ENCODE measurements around the gene BCAR1.
"Not testable (repeated sequence)": the region's sequence is repeated elsewhere in the genome, so short reads cannot be mapped to it uniquely, and the experiment has no call there.

BCAR1 gene, protein sequence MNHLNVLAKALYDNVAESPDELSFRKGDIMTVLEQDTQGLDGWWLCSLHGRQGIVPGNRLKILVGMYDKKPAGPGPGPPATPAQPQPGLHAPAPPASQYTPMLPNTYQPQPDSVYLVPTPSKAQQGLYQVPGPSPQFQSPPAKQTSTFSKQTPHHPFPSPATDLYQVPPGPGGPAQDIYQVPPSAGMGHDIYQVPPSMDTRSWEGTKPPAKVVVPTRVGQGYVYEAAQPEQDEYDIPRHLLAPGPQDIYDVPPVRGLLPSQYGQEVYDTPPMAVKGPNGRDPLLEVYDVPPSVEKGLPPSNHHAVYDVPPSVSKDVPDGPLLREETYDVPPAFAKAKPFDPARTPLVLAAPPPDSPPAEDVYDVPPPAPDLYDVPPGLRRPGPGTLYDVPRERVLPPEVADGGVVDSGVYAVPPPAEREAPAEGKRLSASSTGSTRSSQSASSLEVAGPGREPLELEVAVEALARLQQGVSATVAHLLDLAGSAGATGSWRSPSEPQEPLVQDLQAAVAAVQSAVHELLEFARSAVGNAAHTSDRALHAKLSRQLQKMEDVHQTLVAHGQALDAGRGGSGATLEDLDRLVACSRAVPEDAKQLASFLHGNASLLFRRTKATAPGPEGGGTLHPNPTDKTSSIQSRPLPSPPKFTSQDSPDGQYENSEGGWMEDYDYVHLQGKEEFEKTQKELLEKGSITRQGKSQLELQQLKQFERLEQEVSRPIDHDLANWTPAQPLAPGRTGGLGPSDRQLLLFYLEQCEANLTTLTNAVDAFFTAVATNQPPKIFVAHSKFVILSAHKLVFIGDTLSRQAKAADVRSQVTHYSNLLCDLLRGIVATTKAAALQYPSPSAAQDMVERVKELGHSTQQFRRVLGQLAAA

DNA sequence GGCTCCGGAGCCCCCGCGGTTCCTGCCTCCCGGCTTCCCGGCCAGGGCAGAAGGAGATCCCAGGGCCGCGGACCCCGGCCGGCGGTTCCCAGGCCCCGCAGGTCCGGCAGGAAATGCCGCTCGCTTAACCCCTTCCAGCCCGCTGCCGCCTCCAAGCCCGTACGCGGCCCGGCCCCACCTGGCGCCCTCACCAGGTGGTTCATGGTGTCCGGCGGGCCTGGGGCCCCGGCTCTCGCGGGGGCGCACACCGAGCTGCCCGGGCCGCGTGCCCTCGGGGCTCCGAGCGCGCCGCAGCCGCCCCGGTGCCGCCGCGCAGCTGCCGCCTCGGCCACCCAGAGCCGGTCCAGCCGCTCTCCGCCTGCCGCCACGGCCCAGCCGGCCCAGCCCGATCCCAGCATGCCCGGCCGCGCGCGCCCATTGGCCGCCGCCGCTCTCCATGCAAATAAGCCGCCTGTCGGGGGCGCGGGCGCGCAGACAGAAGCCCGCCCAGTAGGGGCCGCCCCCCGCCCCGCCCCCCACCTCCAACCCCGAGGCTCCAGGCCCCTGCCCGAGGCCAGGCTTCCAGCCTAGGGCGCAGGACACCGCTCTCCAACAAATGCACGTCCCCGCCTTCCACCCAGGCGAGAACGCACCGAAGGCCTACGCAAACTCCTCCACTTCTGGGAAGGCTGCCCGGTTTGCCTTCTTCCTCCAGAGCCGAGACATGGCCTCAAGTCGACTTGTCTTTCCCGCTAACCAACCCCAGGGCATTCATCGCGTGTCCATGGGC is at the start of gene BCAR1:
Gene BCAR1, minus strand, starts transcription at position 345 of the 769 bp plus-strand sequence. Its CDS starts 142 bp downstream, at position 203.
- DNase-seq, result peak; percentile 52

DNA sequence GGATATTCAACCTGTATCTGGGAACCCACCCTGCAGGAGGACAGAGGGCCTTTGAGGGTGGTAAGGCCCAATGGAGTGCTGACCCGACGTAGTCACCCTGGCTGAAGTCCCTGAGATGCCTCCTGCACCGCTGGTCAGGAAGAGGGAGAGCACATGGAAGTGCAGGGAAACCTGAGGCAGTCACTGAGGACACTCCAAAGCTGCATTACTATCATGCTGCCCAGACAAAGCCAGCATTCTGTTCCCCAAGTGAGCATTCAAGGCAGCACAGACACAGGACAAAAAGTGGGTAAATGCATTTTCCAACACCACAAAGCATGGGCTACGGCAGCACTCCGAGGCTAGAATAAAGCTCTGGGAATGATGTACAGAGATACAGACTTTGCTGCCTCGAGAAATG is 46.8 kb upstream of the BCAR1 start:
- no peak for DNase-seq

DNA sequence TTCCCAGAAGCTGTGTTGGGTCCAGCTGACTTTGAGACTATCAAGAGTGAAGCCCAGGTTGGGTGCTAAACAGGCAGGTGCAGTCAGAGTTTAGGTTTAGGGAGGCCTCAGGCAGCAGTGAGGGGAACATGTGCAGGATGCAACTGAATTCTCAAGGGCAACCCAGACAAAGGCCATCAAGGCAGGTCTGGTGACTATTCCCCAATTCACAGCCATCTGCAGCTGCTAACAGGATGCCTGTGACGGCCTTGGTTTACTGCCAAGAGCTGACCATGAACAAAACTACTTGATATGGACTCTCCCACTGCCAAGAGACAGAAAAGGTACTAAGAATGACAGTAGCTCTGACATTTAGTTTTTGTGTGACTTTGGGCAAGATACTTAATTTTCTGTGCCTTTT is 45.2 kb upstream of the BCAR1 start:
- no peak for DNase-seq

DNA sequence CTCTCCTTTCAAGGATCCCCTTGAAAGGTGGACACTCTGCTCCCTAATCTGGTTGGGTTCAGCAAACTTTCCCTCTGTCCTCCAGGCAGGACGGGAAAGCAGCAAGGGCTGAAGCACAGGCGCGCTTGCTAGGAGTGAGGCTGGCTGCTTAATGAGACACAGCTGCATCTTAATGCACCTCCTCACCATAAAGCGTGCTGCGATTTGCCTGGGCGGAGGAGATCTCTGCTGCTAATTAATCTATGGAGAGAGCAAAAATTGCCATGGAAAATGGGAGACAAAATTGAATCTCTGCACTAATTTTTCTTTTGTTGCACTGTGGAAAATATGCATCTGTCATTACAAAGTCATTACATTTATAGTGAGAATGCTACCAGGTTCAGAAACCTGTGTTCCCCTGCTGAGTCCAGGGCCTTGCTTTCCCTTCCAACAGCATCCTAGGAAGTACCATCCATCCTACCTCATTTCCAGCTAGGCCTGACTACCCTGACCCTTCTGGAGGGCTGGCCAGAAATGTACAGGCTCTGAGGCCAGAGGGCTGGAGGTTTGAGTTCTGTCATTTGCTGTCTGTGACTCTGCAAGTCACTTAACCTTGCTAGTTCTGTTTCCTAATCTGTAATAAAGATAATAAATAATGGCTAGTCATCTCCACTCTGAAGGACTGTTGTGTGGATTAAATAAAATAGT is 43.5 kb upstream of the BCAR1 start:
- no peak for DNase-seq

DNA sequence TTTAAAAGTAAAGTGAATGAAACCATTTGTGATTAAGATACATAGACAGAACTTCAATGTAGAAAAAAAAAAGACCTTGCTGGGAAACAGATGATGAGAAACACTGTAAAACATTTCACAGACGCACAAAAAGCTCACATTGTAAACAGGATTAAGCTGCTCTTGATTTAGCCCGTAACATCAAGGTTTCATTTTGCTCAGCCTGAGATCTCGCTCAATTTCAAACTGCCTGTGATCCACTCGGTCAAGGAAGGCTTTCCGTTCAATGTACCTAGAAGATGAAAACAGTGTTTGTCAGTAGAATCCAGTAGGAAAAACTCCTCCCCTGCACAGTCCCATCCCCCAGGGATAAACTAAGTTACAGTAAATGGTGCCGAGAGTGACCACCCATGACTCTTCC is 42.3 kb upstream of the BCAR1 start:
- DNase-seq, result no peak

DNA sequence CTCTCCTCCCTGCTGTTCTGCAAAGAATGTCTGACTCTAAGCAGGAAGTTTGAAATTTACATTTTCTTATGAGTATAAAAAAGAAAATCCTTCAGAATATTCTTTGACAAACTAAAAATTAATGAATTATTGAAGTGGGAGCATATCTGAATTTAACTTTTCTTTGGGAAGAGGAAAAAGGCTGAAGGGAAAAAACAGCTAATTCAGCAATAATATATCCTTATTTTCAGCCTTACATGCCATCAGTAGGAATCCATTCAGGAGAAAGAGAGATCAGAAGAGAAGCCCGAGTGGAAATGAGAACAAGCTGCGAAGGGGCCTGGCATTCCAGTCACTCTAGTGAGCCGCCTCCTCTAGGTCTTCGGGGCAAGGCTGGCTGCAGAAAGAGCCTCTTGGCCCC is 41.7 kb upstream of the BCAR1 start:
- no peak for DNase-seq

DNA sequence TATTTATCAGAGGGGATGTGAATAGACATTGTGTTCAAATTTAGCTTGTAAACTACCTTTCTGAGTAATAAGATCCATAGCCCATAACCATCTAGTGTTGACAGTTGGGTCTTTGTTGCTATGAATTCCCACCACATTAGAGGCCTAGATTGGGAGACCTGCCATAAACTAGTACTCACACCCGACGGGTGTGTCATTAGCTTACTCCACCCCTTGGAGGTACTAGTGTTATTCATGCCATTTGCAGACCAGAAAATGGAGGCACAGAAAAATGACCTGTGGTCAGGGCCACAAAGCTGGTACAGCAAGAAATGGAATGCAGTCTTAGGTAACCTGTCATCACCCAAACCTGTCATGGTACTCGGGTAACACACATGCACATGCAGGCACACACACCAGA is 41.3 kb upstream of the BCAR1 start:
- no peak for DNase-seq

DNA sequence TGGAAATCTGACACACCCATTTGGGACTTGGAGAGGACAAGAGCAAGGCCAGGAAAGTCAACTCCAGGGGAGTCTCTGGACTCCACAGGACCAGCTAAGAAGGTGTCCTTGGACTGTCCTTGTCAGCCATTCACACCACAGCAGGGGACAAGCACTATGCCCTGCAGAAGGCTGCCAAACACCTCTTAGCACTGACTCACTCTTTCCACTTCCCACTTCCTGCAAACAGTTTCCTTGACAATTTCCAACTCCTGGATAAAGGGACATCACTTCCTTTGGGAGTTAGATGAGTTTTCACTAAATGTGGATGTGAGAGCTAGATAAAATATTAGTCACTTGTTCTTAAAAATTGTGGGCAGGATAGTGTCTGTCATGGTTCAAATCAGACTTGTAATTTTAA is 37.8 kb upstream of the BCAR1 start:
- DNase-seq, result no peak

DNA sequence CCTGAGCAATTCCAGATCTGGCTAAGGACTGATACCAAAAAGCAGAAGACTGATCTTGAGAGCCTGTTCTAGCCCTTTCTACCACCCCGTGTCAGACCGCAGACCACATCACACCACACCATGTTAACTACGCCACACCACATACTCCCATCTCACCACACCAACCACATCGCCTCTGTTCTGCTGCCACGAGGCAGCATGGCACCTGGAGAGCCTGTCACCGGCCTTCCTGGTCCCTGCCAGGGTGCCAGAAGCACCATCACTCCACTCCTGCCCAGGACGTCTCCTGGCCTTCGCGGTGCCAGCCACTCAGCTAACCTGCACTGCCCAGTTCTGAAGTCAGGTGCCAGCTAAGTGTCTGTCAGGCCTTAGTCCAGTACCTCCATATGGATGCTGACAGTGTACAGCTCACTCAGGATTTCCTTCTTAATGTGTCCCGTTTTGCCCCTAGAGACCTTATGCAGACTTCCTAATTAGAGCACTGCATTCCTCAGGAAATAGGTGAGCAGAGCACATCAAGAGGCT is 37.2 kb upstream of the BCAR1 start:
- no peak for DNase-seq

DNA sequence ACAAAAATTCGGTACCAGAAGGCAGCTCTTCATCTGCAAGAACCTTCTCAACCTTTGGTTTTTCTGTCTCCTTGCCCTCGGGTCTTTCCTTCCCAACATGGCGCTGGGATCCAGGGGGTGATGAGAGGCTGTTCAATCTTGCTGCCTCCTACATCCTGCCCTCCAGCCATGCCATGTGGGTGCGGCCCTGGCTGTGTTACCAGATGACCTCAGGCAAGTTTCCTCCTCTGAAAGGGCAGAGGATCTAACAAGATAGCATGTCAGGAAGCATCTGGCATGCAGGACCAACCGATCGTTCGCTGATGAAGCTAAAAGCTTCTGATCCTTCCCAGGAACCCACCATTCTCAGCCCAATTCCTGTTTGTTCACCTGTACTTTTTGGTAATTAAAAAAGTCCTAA is 36.8 kb upstream of the BCAR1 start:
- DNase-seq, result no peak

DNA sequence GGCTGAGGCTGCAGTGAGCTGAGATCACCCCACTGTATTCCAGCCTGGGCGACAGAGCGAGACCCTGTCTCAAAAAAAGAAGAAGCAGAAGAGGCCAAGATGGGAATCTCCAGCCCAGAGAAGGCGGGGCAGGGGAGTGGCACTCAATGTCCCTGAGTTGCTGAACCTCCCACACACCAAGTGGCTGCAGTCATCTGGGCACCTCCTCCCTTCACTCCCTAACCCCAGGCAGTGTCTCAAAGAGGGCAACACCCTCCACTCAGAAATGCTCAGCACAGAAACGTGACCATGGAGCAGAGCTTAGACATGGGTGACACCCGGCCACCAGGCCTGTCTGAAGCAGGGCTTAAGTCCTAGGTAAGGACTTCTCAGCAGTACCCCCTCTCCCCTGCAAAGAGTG is 36.3 kb upstream of the BCAR1 start:
- no peak for DNase-seq

DNA sequence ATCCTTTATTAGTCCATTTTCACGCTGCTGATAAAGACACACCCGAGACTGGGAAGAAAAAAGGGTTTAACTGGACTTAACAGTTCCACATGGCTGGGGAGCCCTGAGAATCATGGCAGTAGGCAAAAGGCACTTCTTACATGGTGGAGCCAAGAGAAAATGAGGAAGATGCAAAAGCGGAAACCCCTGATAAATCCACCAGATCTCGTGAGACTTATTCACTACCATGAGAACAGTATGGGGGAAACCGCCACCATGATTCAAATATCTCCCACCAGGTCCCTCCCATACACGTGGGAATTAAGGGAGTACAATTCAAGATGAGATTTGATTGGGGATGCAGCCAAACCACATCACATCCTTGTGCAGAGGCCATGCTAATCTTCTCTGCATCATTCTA is 35.0 kb upstream of the BCAR1 start:
- no peak for DNase-seq

DNA sequence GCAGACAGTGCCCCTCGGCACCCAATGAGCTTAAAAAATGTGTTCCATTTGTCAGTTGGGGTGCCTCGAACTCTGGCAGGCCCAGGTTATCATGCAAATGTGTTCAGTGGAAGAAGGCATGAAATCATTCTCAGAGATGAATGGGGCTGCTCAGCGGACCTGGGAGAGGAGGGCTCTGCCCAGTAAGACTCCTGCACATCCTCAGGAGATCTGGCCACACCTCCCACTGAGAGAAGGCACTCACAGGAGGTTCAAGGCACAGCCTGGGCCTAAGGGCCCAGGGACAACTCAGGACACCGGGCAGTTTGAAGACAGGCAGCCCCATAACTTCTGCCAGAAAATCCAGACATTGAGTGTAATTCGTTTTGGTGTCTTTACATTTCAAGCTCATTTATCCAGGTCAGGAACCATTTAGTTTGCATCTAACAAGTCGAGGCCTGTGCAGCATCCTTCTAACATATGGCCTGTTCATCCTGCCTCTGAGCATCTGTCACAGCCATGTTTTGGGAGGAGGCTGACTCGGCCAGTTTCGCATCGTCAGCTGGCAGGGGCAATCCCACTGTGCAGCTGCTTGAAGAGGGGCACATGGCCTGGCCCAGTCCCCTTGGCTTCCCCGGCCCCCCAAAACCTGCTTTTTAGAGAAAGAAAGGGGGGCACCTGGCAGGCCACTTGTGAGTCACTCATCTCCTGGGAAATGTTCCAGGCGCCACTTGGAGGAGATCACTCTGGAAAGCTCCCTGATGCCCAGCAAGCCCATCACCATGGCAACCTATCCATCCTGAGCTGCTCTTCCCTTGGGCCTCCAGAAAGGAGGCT is 31.2 kb upstream of the BCAR1 start:
- DNase-seq, result no peak

DNA sequence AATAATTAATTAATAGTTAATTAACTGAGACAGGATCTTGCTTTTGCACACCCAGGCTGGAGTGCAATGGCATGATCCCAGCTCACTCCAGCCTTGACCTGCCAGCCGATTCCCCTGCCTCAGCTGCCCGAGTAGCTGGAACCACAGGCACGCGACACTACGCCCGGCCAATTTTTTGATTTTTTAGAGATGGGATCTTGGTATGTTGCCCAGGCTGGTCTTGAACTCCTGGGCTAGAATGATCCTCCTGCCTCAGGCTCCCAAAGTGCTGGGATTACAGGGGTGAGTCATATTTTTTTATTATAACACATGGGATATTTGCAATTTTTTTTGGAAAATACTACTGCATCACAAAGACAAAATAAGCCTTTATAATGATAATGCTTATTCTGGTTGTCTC is 30.4 kb upstream of the BCAR1 start:
- DNase-seq, result no peak

DNA sequence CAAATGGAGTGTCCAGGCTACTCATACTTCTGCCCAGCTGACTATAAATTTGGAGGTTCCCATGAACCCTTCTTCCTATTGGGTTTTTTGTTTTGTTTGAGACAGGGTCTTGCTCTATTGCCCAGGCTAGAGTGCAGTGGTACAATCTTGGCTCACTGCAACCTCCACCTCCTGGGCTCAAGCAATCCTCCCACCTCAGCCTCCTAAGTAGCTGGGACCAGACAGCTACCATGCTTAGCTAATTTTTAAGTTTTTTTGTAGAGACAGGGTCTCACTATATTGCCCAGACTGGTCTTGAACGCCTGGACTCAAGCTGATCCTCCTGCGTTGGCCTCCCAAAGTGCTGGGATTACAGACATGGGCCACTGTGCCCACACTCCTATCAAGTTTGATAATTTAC is 29.6 kb upstream of the BCAR1 start:
- not testable (repeated sequence) for DNase-seq

DNA sequence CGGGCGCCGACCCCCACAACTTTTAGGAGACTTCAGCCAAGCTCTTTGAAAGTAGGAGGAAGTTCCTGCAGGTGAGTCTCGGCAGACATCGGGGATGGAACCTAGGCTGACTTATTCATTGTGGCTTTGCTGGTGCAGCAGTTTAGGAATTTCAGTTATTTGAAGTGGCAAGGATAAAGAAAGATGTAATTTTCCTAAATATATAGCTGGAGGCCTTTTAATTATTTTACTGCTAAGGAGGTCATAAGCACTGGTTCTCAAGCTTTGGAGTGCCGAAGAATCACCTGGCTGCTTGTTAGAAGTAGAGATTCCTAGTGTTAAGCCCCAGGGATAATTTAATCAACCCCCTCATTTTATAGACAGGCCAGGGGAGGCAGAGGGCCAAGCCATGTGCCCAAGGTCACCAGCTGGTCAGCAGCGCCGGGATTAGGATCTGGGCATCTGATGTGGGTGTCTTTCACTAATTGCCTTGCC is 28.9 kb upstream of the BCAR1 start:
- DNase-seq, result no peak

DNA sequence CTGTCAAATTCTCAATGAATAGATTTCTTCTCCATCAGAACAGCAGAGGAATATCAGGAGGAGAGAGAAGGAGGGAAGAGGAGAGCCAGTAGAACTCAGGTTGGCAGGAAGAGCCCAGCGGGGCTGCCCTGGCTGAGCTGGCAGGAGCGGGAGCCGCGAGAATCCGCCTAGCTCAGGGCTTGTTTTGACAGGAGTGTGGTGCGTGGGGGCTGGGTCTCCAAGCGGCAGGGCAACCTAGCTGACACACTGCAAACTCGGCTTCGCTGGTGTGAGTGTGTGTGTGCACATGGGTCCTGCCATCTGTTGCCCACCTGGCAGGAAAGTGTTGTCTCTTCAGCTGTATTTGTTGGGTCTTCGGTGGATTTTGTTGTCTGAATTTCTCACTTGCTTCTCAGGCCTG is 27.9 kb upstream of the BCAR1 start:
- DNase-seq, result no peak

DNA sequence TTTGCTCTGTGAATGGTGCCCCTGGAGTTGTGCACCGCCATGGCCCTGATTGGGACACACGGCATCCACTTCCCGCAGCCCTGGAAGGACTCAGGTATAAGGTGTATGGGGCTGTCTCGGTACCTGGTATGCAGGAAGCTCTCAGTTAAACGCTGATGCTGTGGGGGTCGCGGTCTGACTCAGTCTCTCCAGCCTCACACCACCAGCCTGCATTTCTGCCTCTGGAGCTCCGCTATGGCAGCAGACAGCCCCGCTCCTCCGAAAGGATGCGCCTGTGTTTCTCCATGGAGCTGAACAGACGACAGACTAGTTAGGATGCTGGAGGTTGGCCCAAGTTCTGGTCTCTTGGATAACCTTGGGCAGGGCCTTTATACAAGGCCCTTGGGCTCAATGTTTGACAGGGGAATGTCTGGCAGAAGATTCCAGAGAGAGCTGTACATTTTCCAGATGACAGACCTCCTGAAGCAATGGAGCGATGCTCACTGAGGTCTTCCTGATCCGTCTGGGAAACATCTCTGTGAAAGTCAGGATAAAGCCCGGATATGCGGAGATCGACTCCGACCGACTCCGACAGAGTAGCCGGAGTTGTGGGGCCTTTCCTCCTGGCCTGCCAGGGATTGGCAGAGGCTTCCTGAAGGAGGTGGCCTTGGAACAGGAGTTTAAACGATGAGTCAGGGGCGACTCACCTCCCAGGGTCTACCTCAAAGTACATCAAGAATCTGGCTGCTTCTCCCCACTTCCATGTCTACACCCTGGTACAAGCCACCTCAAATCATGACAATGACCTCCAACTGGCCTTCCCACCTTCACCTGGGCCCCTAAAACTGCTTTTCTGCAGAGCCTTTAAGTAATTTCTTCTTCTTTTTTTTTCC is 21.9 kb upstream of the BCAR1 start:
- no peak for DNase-seq

DNA sequence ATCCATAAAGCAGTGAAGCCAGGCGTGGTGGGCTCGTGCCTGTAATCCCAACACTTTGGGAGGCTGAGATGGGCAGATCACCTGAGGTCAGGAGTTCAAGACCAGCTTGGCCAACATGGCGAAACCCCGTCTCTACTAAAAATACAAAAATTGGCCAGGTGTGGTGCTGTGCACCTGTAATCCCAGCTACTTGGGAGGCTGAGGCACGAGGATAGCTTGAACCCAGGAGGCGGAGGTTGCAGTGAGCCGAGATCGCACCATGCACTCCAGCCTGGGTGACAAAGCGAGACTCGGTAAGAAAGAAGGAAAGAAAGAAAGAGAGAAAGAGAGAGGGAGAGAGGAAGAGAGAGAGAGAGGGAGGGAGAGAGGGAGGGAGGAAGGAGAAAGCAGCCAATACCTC is 21.2 kb upstream of the BCAR1 start:
- not testable (repeated sequence) for DNase-seq

DNA sequence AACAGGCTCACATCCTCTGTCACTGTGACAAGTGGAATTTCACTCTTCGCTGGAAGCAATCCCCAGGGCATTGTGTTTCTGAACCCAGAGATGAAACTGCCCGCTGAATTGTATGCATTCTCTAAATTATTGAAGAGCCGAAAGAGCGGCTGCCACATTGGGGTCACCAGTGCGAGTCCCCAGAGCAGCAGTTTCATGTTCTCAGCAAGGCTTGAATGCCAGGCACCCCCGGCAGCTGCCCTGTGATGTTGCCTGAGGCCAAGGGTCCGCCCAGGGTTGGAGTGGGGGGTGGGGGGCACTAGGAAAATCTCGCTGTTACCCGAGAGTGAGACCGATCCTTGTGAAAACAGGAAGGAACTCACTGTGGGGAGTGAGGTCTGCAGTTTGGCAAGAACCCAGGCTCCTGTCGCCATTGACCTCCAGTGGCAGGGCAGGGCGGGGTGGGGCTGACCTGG is 20.7 kb upstream of the BCAR1 start:
- no peak for DNase-seq

Data from NCI-H526 treated with DMSO at 0.1 percent for 48 hours (cell line).